Body of pancreas (tissue), 4 donors: ENCODE results near the gene SERPINE1.

Source experiments
- POLR2A ChIP-seq, 3 donors: fragments of 450-650 bp; IDR thresholded peaks; one replicate each; pipeline ENCODE4 v1.6.1; 2016; ENCODE audit warnings: antibody characterized with exemption in 3 of 3, mild to moderate bottlenecking in 2 of 3
- TF ChIP-seq, protein P1 (sequence below), 7 experiments: fragments of 450-650 bp in 4 of 7; fragments of 200-600 bp in 3 of 7; sonication (generic) in 3 of 7; IDR thresholded peaks; one replicate each; pipeline ENCODE4 v1.5.1; 2016 to 2019; ENCODE audit warnings: antibody characterized with exemption in 7 of 7

DNA sequence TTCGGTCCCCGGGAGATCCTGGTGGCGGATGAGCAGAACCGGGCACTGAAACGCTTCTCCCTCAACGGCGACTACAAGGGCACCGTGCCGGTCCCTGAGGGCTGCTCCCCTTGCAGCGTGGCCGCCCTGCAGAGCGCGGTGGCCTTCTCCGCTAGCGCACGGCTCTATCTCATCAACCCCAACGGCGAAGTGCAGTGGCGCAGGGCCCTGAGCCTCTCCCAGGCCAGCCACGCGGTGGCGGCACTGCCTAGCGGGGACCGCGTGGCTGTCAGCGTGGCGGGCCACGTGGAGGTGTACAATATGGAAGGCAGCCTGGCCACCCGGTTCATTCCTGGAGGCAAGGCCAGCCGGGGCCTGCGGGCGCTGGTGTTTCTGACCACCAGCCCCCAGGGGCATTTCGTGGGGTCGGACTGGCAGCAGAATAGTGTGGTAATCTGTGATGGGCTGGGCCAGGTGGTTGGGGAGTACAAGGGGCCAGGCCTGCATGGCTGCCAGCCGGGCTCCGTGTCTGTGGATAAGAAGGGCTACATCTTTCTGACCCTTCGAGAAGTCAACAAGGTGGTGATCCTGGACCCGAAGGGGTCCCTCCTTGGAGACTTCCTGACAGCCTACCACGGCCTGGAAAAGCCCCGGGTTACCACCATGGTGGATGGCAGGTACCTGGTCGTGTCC, 37.9 kb upstream of the SERPINE1 start:
- TF ChIP-seq, protein P1, sequence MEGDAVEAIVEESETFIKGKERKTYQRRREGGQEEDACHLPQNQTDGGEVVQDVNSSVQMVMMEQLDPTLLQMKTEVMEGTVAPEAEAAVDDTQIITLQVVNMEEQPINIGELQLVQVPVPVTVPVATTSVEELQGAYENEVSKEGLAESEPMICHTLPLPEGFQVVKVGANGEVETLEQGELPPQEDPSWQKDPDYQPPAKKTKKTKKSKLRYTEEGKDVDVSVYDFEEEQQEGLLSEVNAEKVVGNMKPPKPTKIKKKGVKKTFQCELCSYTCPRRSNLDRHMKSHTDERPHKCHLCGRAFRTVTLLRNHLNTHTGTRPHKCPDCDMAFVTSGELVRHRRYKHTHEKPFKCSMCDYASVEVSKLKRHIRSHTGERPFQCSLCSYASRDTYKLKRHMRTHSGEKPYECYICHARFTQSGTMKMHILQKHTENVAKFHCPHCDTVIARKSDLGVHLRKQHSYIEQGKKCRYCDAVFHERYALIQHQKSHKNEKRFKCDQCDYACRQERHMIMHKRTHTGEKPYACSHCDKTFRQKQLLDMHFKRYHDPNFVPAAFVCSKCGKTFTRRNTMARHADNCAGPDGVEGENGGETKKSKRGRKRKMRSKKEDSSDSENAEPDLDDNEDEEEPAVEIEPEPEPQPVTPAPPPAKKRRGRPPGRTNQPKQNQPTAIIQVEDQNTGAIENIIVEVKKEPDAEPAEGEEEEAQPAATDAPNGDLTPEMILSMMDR (IDR thresholded peaks at IDR 0.05), result no peak
- no peak for TF ChIP-seq POLR2A (IDR thresholded peaks at IDR 0.05)
